HG02885 (cell line): ENCODE data around the gene EVC2.

ENCODE experiments used
- ATAC-seq: cut with Tn5 transposase; IDR thresholded peaks from one replicate; pipeline ENCODE4 v1.9.1; 2021; ENCODE audit warnings: mild to moderate bottlenecking; ENCODE audit not compliant: unreplicated experiment, poor library complexity

Gene EVC2

DNA sequence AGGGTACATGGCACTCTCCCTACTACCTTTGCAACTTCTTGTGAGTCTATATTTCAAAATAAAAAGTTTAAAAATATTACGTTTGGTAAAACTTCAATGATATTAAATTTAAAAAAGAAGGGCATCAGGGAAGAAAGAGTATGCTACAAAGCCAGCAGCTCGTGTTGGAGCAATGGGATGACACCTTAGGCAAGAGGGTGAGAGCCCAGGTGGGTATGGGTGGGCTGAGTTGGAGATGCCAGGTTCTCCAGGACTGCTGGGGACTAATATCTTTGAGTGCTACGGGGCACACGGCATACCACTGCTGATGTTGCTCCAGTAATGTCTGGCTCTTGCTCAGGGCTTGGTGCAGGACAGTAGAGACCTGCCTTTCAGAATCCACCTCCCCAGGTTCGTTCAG, 132.4 kb downstream of the EVC2 start:
- ATAC-seq, result no peak

DNA sequence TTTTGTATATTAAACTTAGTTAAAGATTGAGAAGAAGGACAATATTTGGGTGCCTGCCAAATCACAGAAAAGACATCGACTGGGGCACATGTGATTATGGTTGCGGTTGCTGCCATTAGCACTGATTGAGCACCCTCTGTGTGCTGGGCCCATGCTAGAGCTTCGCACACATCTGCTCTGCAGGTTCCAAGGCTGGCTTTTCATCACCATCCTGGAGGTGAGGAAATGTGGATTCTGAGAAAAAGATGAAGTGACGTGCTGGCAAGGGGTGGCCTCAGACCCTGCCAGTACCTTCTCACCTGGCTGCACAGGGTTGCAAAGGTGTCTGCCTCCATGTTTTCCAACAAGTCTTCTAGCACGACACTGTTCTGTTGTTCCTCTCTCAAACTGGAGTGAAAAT, 134.0 kb downstream of the EVC2 start:
- ATAC-seq, result no peak

GRCh38 chr4:5573965-5574364, 134.4 kb downstream of the EVC2 start:
- ATAC-seq, result no peak

- no peak for ATAC-seq
These were observed 135.6 kb downstream of the EVC2 start for GRCh38 chr4:5572751-5573150.

- ATAC-seq, result no peak
These were observed 136.2 kb downstream of the EVC2 start for GRCh38 chr4:5572114-5572513.

DNA sequence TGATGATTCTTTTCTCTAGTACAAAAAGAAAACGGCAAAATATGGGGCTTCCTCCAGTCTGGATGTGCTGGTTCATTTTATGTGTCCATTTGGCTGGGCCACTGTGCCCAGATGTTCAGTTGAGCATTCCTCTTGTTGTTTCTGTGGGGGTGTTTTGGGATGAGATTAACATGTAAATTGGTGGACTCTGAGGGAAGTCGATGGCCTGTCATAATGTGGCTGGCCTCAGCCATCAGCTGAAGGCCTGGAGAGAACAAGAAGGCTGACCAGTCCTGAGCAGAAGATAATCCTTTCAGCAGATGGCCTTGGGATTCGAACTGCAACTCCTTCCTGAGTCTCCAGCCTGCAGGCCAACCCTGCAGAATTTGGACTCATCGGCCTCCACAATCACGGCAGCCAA, 136.7 kb downstream of the EVC2 start:
- ATAC-seq, result no peak

DNA sequence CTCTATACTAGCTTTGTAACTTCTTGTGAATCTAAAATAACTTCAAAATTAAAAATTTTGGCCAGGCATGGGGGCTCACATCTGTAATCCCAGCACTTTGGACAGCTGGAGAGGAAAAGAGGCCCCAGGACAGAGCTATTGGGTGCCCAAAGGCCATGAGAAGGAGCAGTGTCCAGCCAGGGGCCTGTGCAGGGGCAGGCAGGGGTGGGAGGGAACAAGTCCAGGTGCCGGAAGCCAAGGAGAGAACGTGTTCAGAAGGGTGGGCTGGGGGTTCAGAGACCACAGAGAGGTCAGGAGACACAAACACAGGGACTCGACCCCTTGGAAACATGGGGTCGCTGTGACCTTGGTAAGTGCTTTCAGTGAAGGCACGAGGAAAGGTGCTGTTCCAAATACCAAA, 138.9 kb downstream of the EVC2 start:
- ATAC-seq, result no peak

DNA sequence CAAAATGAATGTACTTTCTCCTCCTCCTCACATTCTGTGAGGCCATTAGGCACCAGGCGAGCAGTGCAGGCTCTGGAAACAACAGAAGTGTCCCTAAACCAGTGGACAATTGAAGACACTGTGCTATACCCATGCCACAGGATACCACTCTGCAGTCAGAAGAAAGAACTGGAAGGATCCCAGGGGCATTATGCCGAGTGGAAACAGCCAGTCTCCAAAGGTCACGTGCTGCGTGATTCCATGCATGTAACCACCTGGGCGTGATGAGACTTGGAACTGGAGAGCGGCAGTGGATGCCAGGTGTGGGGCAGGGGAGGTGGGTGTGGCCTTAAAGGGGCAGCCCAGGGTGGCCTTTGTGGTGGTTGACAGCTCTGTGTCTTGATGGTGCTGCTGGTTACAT, 139.4 kb downstream of the EVC2 start:
- no peak for ATAC-seq

GRCh38 chr4:5568336-5568735, 140.0 kb downstream of the EVC2 start:
- ATAC-seq, result no peak

DNA sequence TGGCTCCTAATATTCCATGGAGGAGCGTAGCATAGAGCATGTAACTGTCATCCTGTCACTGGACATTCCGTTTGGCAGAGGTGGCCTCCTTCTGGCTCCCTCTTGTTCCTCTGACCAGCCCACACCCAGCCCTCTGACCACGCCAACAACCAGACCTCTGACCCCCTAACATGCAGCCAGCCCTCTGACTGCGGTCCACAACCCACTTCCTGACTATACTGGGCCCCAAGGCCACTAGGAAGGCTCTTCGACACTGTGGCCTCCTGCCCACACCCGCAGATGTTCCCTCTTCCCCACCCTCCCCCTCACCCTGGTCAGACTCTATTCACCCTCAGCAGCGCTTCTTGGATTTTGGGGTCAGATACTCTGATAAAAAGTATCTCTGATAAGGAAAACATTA, 141.4 kb downstream of the EVC2 start:
- ATAC-seq, result no peak

- no peak for ATAC-seq
These were observed 141.8 kb downstream of the EVC2 start for GRCh38 chr4:5566526-5566925.

DNA sequence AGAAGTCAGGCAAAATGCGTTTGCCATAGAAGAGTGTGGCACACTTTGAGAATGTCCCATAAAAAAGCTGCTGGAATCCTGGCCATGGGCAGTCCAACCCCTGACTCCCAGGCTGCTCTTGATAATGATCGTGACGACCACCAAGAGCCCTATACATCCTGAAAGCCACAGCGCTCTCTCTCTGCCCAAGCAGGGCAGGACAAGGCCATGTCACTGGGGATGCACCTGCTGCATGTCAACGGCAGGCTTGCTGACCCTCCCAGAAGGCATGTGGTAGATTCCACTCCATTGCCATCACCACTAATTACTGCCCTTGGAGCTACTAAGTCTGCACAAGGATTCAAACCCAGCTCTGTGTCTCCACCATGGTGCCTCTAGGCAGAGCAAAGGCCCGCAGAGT, 144.5 kb downstream of the EVC2 start:
- no peak for ATAC-seq

- no peak for ATAC-seq
These were observed 145.9 kb downstream of the EVC2 start for GRCh38 chr4:5562476-5562875.

- ATAC-seq, result no peak
These were observed 147.1 kb downstream of the EVC2 start for GRCh38 chr4:5561286-5561685.

- no peak for ATAC-seq
These were observed 149.9 kb downstream of the EVC2 start for GRCh38 chr4:5558502-5558901.

- ATAC-seq, result no peak
These were observed 154.0 kb downstream of the EVC2 start for GRCh38 chr4:5554376-5554775.

GRCh38 chr4:5553801-5554200, 154.6 kb downstream of the EVC2 start:
- ATAC-seq, result no peak

DNA sequence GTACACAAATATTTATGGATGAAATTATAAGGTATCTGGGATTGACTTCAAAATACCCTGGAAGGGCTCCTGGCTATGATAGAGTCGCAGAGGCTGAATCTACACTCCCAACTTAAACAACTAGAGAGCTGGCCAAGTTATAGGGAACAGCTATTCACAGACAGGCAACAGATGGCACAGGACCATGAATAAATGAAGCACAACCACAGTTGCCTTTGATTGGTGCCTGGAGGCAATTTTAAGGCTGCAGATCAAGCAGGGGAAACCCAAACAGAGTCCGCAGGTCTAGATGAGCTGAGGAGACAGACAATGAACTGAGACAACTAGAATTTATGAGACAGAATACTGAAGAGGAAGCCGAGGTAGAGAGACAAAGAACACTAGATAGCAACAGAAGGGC, 155.9 kb downstream of the EVC2 start:
- ATAC-seq, result no peak

GRCh38 chr4:5547651-5548249, 160.6 kb downstream of the EVC2 start:
- ATAC-seq, result no peak

DNA sequence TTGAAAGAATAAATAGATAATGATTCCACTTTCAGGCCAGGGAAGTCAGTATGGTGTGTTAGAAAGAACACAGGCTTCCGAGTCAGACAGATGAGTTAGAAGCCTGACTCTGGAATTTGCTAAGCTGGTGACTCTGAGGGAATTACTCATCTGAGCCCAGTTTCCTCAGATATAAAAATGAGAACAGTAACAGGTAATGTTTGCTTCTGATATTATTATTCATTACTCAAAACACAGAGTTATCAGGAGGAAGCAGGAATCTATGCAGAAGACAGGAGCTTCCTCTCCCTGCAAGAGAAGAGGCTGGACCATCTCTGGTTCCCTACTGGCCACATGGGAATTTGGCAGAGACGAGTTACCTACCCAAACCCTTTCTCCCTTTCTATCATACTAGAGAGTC, 163.1 kb downstream of the EVC2 start:
- no peak for ATAC-seq

DNA sequence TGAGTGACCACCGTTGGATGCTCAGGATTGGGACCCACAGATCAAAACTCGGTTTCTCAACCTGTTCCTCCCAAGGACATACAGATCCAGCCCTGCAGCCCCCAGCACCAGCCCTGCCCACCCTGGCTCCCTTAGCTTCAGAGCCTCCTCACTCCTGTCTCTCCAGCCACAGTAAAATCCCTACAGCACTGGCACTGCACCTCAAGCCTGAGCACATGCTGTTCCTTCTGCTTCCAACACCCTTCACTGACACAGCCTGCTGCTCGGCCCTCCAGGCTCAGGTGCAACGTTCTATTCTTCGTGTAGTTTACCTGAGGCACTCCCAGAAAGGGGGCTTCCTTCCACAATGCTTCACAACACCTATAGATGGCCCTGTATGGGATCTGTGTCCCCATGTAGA, 163.6 kb downstream of the EVC2 start:
- ATAC-seq, result no peak

GRCh38 chr4:5543681-5544080, 164.7 kb downstream of the EVC2 start:
- ATAC-seq, result no peak

DNA sequence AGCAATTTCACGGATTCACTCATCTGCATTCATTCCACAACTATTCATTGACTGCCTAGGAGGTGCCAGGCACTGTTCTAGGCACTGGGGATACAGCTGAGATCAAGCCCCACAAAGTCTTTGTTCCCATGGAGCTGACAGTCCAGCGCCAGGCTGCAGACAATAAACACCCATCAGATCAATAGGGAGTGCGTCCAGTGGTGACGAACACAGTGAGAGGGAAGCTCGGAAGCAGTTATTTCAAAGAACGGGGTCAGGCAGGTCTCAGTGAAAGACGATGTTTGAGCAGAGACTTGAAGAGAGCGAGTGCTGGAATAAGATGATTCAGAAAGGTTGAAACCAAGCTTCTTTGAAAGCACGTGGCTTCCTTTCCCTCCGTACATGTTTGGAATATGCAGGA, 167.2 kb downstream of the EVC2 start:
- ATAC-seq, result no peak
